ENCODE measurements around the gene UNC5C. TPM values are rescaled to one million over a fixed set of nuclear protein-coding genes. Genes with fewer than 3 reads are reported as not detected.

Gene UNC5C
- total RNA-seq, 2 experiments from 2014 or later, result not detected

DNA sequence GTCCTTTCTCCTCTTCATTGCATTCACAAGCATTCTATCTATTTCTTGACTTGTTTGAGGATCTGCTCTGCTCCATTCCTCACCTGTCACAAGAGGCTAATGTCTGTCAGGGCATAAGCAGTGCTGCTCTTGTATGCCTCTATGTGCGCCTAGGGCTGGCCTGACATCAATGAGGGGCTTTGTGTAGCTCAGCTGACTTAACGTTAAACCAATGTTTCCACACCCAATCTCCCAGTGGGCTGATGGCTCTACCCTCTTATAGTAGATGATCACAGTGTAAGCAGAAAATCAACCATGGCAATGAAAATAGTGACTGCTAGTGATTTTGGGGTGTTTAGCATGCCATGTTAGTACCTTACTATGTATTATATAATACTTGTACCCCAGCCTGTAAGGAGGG lies 139.0 kb downstream of the UNC5C start:
- Mint-ChIP-seq H3K9me3 (no peaks in the 10 kb centered on the region), H3K27me3 (peaks cover 4% of the 10 kb centered on the region), H3K36me3 (ENCODE audit: low read depth) (no peaks in the 10 kb centered on the region), H3K4me3 (no peak overlapping the region), H3K27ac (no peak overlapping the region), H3K4me1 (ENCODE audit: low read depth) (no peaks in the 10 kb centered on the region)
- ChIA-PET CTCF (no interaction called here), POLR2A (no interaction called here)
- intact Hi-C loops (cut with micrococcal nuclease), result no loop called here
- TF ChIP-seq, protein P1, sequence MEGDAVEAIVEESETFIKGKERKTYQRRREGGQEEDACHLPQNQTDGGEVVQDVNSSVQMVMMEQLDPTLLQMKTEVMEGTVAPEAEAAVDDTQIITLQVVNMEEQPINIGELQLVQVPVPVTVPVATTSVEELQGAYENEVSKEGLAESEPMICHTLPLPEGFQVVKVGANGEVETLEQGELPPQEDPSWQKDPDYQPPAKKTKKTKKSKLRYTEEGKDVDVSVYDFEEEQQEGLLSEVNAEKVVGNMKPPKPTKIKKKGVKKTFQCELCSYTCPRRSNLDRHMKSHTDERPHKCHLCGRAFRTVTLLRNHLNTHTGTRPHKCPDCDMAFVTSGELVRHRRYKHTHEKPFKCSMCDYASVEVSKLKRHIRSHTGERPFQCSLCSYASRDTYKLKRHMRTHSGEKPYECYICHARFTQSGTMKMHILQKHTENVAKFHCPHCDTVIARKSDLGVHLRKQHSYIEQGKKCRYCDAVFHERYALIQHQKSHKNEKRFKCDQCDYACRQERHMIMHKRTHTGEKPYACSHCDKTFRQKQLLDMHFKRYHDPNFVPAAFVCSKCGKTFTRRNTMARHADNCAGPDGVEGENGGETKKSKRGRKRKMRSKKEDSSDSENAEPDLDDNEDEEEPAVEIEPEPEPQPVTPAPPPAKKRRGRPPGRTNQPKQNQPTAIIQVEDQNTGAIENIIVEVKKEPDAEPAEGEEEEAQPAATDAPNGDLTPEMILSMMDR (IDR thresholded peaks at IDR 0.05), result no peak
- DNase-seq, result no peak
- no peak for ATAC-seq

DNA sequence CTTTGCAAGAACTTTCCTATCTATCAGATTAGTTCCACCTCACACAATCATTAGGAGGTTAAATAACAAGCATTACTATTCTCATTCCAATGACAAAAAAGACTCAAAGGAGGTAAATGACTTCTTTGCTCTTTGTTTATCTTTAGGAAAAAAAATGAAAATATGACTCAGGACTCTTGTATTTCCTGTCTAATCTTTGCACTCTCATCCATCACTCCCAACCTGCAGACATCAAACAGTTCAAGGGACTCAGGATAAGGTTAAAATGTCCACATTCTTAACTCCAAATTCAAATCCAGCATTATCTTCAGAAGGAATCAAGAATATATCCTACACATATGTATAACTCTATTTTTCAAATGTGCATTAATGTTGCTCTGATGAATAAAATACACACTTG lies 139.6 kb downstream of the UNC5C start:
- DNase-seq (no peak), ATAC-seq (no peak)
- Mint-ChIP-seq H3K4me1 (ENCODE audit: low read depth) (no peaks in the 10 kb centered on the region), H3K4me3 (no peak overlapping the region), H3K36me3 (ENCODE audit: low read depth) (no peaks in the 10 kb centered on the region), H3K27ac (no peak overlapping the region), H3K9me3 (no peaks in the 10 kb centered on the region), H3K27me3 (peaks cover 4% of the 10 kb centered on the region)
- intact Hi-C loops (cut with micrococcal nuclease), result no loop called here
- TF ChIP-seq, protein P1 (IDR thresholded peaks at IDR 0.05), result no peak
- ChIA-PET CTCF (no interaction called here), POLR2A (no interaction called here)

DNA sequence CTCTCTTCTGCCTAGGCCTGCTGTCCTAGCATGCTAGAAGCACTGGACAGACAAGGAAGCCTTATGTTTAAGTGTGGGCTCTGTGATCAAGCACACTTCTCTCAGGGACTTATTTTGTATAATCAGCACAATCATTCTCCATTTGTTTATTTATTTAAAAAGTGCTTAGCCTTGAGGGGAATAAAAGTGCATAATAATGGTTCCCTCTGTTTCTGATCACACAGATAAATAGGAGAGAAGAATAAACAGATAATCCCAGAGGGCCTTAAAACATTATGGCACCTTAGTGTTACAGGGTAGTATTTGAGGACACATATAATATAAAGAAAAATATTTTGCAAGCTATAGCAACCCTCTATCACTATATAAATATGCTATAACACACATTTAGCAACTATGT lies 146.5 kb downstream of the UNC5C start:
- Mint-ChIP-seq H3K27me3 (peaks cover 3% of the 10 kb centered on the region), H3K4me1 (ENCODE audit: low read depth) (no peaks in the 10 kb centered on the region), H3K36me3 (ENCODE audit: low read depth) (no peaks in the 10 kb centered on the region), H3K9me3 (no peaks in the 10 kb centered on the region), H3K27ac (no peak overlapping the region), H3K4me3 (no peak overlapping the region)
- DNase-seq (no peak), ATAC-seq (no peak)
- CTCF ChIA-PET, result no interaction called here
- POLR2A ChIA-PET, result no interaction called here
- intact Hi-C loops (cut with micrococcal nuclease), result no loop called here
- TF ChIP-seq, protein P1 (IDR thresholded peaks at IDR 0.05), result no peak

DNA sequence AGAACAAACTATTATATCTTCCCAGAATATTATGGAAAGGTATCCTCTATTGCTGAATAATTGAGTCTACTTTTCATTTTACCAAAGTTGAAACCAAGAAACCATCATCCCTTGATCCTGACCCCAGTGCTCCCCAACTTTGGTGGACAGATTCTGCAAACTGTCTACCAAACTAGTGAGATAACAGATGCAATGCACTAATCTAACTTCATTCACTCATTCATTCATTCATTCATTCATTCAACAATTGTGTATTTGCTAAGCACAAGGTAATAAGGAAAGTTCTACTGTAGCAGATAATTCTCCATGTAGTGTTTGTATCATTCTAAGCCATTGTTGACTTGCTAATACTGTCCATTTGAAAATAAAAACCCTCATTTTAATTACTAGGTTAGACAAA lies 150.6 kb downstream of the UNC5C start:
- ATAC-seq, result no peak
- ChIA-PET POLR2A (no interaction called here), CTCF (no interaction called here)
- Mint-ChIP-seq H3K36me3 (ENCODE audit: low read depth) (no peaks in the 10 kb centered on the region), H3K9me3 (no peaks in the 10 kb centered on the region), H3K27me3 (no peaks in the 10 kb centered on the region), H3K4me1 (ENCODE audit: low read depth) (no peaks in the 10 kb centered on the region), H3K27ac (no peak overlapping the region), H3K4me3 (no peak overlapping the region)
- TF ChIP-seq, protein P1 (IDR thresholded peaks at IDR 0.05), result no peak
- DNase-seq, result no peak
- intact Hi-C loops (cut with micrococcal nuclease), result no loop called here

DNA sequence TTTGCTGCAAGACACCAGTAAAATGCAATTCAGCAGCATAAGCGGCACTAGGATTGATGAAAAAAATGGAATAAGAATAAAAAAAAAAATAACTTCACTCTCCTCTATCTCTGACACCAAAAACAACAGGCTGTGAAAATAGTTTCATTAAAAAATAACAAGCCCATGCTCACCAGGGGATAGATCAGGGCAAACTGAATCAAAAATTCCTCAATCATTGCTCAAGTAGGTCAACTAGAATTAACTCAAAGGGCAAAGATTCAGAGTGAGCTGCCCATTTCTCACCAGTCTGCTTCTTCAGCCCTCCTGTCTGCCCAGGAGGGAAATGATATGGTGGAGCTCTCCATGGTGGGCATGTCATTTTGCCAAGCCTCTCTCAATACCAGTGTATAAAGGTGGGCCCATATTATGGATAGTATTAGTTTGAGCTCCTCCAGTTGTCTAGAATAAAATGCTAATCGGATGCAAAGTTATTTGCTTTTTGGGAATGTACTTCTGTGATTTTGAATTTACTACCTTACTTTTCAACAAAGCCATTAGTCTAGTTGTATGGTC lies 153.9 kb downstream of the UNC5C start:
- intact Hi-C loops (cut with micrococcal nuclease), result no loop called here
- TF ChIP-seq, protein P1 (IDR thresholded peaks at IDR 0.05), result no peak
- no peak for DNase-seq
- Mint-ChIP-seq H3K27me3 (no peaks in the 10 kb centered on the region), H3K9me3 (no peaks in the 10 kb centered on the region), H3K27ac (no peak overlapping the region), H3K36me3 (ENCODE audit: low read depth) (no peaks in the 10 kb centered on the region), H3K4me1 (ENCODE audit: low read depth) (no peaks in the 10 kb centered on the region), H3K4me3 (no peak overlapping the region)
- ChIA-PET POLR2A (no interaction called here), CTCF (no interaction called here)
- ATAC-seq, result no peak

Measured in activated CD8-positive, alpha-beta T cell treated with anti-CD3 and anti-CD28 coated beads for 36 hours (primary cell).